Gastroesophageal sphincter (tissue), 4 donors: ENCODE data around the gene PYGO1. TPM values are rescaled to one million over a fixed set of nuclear protein-coding genes. Genes with fewer than 3 reads are reported as not detected.
"Not testable (repeated sequence)": the region's sequence is repeated elsewhere in the genome, so short reads cannot be mapped to it uniquely, and the experiment has no call there.

Experiments used
- ATAC-seq: fragments of 150-250 bp; one replicate; pipeline ENCODE4 v1.9.1; 2016; ENCODE audit warnings: mild to moderate bottlenecking, moderate library complexity
- H3K27ac ChIP-seq, 4 donors: fragments of 200-600 bp; sonication (generic) in 3 of 4; 1 replicate in 3 of 4; 2 replicates in 1 of 4; pipeline ENCODE4 v1.5.1; 2016 to 2019
- H3K27me3 ChIP-seq: fragments of 200-600 bp; sonication (generic); one replicate; pipeline ENCODE4 v1.5.1; 2019
- H3K36me3 ChIP-seq, 2 donors: fragments of 200-600 bp; sonication (generic); one replicate each; pipeline ENCODE4 v1.5.1; 2019; ENCODE audit warnings: control low read depth in 1 of 2
- H3K4me1 ChIP-seq, 3 donors: fragments of 200-600 bp; sonication (generic); 1 replicate in 2 of 3; 2 replicates in 1 of 3; pipeline ENCODE4 v1.5.1; 2016 to 2019; ENCODE audit warnings: control low read depth in 2 of 3
- H3K4me3 ChIP-seq, 2 donors: fragments of 200-600 bp; sonication (generic); one replicate each; pipeline ENCODE4 v1.5.1; 2019; ENCODE audit warnings: mild to moderate bottlenecking in 1 of 2, moderate library complexity in 1 of 2
- H3K9me3 ChIP-seq, 3 donors: fragments of 200-600 bp; sonication (generic); one replicate each; pipeline ENCODE4 v1.5.1; 2017 to 2019; ENCODE audit warnings: control low read depth in 2 of 3
- CTCF ChIP-seq, 4 experiments: fragments of 200-600 bp in 2 of 4; fragments of 450-650 bp in 2 of 4; sonication (generic) in 1 of 4; IDR thresholded peaks; one replicate each; pipeline ENCODE4 v1.5.1; 2017 to 2019; ENCODE audit warnings: antibody characterized with exemption in 4 of 4, mild to moderate bottlenecking in 2 of 4, moderate library complexity in 2 of 4
- EP300 ChIP-seq: sonication (generic); formaldehyde crosslinking; IDR thresholded peaks from one replicate; pipeline ENCODE4 v1.6.1; 2017; ENCODE audit warnings: antibody characterized with exemption, mild to moderate bottlenecking
- POLR2A ChIP-seq, 2 donors: fragments of 450-650 bp; IDR thresholded peaks; one replicate each; pipeline ENCODE4 v1.6.1; 2017; ENCODE audit warnings: antibody characterized with exemption in 2 of 2, mild to moderate bottlenecking in 2 of 2, moderate library complexity in 1 of 2
- POLR2AphosphoS5 ChIP-seq: sonication (generic); formaldehyde crosslinking; IDR thresholded peaks from one replicate; pipeline ENCODE4 v1.6.1; 2017; ENCODE audit warnings: antibody characterized with exemption
- WGBS, 2 donors: methylation state at CpG; one replicate each; pipeline ENCODE4 v1.1.5; 2018; ENCODE audit warnings: low coverage in 1 of 2; 5-methylcytosine and 5-hydroxymethylcytosine counted together
- total RNA-seq, 4 donors: library from RNA; depleted of rRNA; stranded (reverse); fragments of >200 nt; gene quantifications; one replicate each; pipeline ENCODE4 v1.1.0, GENCODE V29; 2016

Gene PYGO1
- total RNA-seq, 4 donors from 2014 or later = 17.3 to 22.2 (median 20.9) TPM

DNA sequence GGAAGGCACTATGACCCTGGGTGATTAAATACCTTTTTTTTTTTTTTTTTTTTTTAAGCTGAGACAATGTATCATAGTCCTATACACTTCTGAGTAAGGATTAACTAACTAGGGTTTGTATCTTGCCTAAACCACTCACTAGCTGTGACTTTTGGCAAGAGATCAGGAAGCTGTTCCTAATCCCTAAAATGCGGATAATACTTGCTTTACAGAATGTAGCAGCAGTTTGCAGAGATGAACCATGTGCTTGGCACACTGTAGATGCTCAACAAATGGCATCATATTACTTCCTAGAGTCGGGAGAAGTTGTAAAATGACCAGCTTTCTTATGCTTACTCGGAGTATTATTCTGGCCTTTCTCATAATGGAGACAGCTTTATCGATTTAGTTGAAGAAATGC, 25.6 kb upstream of the PYGO1 start:
- Histone ChIP-seq H3K9me3 (no peaks in the 10 kb centered on the region), H3K4me1 (no peaks in the 10 kb centered on the region), H3K27ac (no peak overlapping the region), H3K36me3 (no peaks in the 10 kb centered on the region), H3K4me3 (no peak overlapping the region), H3K27me3 (no peaks in the 10 kb centered on the region)
- 77 to 80% methylated on average over 3 to 4 of the region's 4 CpGs for WGBS, 2 donors
- no peak for ATAC-seq
- TF ChIP-seq CTCF (IDR thresholded peaks at IDR 0.05) = no peak
- TF ChIP-seq POLR2AphosphoS5 = no peak
- no peak for TF ChIP-seq EP300

GRCh38 chr15:55606214-55606613, 18.1 kb upstream of the PYGO1 start:
- H3K27ac ChIP-seq = no peak overlapping the region
- peaks cover 0 to 4% (median 0%) of the 10 kb centered on the region in 3 donors for H3K9me3 ChIP-seq
- no peaks in the 10 kb centered on the region for H3K36me3 ChIP-seq
- no peak for ATAC-seq
- H3K4me1 ChIP-seq = no peaks in the 10 kb centered on the region
- no peak for TF ChIP-seq EP300
- TF ChIP-seq POLR2A (IDR thresholded peaks at IDR 0.05) = no peak
- TF ChIP-seq POLR2AphosphoS5 = no peak
- TF ChIP-seq CTCF (IDR thresholded peaks at IDR 0.05) = no peak
- H3K27me3 ChIP-seq = no peaks in the 10 kb centered on the region
- WGBS, 2 donors = 100% methylated on average over 5 of the region's 5 CpGs
- H3K4me3 ChIP-seq = no peak overlapping the region

DNA sequence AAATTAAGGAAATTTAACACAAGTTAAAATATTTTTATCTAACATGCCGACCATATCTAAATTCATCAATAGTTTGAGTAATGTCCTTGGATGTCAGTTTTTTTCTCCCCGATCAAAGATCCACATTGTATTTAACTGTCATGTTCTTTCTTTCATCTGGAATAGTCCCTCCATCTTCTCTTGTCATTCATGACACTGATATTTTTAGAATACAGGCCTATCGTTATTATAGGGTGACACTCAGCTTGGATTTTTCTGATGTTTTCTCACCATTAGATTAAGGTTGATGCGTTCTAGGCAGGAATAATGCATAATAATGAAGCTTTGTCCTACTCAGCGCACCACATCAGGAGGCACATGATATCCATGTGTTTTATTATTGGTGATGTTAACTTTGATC, 13.2 kb upstream of the PYGO1 start:
- Histone ChIP-seq H3K27me3 (no peaks in the 10 kb centered on the region), H3K4me1 (no peaks in the 10 kb centered on the region), H3K4me3 (no peak overlapping the region), H3K27ac (no peak overlapping the region), H3K9me3 (peaks cover 0 to 4% (median 0%) of the 10 kb centered on the region in 3 donors), H3K36me3 (no peaks in the 10 kb centered on the region)
- TF ChIP-seq POLR2A (IDR thresholded peaks at IDR 0.05) = no peak
- no peak for TF ChIP-seq EP300
- TF ChIP-seq POLR2AphosphoS5 = no peak
- TF ChIP-seq CTCF (IDR thresholded peaks at IDR 0.05) = no peak
- 79 to 86% methylated on average over 5 of the region's 5 CpGs for WGBS, 2 donors
- no peak for ATAC-seq

DNA sequence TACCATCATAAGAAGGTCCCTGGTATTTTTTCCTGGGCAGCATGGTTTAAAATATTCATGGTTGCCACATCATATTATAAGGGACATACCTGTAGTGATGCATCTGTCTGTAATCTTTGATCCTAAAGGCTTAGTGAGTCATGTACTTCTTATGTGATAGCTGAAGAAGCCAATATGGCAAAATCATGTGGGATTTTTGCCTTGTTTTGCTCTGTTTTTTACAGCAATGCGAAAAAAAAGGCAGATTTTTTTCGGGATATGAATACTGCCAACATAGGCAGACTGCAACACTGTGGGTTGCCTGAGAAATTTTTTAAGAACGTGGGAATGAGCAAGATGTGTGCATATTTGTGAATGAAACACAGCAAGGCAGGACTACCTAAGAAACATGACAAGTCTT, 11.3 kb upstream of the PYGO1 start:
- Histone ChIP-seq H3K27me3 (no peaks in the 10 kb centered on the region), H3K4me3 (no peak overlapping the region)

GRCh38 chr15:55593019-55593418, 4.9 kb upstream of the PYGO1 start:
- H3K27ac ChIP-seq, ATAC-seq, H3K36me3 ChIP-seq, H3K4me3 ChIP-seq, H3K4me1 ChIP-seq, H3K27me3 ChIP-seq, H3K9me3 ChIP-seq: not testable (repeated sequence)
- WGBS, 2 donors = 86 to 100% methylated on average over 1 of the region's 1 CpG

More for the DNA sequence above, 11.3 kb upstream of the PYGO1 start:
- TF ChIP-seq EP300 (no peak), CTCF (IDR thresholded peaks at IDR 0.05) (no peak), POLR2AphosphoS5 (no peak), POLR2A (IDR thresholded peaks at IDR 0.05) (no peak)
- H3K9me3 ChIP-seq = no peaks in the 10 kb centered on the region
- ATAC-seq = no peak
- H3K27ac ChIP-seq = no peak overlapping the region
- no peaks in the 10 kb centered on the region for H3K36me3 ChIP-seq
- 79 to 92% methylated on average over 3 of the region's 3 CpGs for WGBS, 2 donors
- H3K4me1 ChIP-seq = no peaks in the 10 kb centered on the region

DNA sequence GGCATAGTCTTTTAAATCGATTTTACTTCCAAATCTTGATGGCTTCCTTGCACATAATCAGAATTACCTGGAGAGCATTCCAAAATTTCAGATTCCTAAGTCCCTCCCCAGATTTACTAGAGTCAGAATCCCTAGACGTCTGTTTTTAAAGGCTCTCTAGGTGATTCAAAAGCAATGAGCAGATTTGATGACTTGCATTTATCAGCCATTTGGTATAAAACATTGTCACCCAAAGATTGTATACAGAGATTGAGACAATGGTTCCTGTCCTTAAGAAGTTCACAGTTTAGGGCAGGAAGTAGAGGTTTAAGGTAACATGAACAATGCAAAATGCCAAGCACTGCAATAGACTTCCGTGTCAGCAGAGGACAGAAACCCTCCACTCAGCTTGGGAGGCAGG, 2.6 kb upstream of the PYGO1 start:
- Histone ChIP-seq H3K27ac (no peak overlapping the region), H3K4me3 (no peak overlapping the region), H3K36me3 (no peaks in the 10 kb centered on the region), H3K9me3 (no peaks in the 10 kb centered on the region), H3K27me3 (no peaks in the 10 kb centered on the region), H3K4me1 (peaks cover 0 to 28% (median 3%) of the 10 kb centered on the region in 3 donors)
- ATAC-seq = no peak
- TF ChIP-seq POLR2A (IDR thresholded peaks at IDR 0.05) (no peak), POLR2AphosphoS5 (no peak), CTCF (IDR thresholded peaks at IDR 0.05) (no peak), EP300 (no peak)
- WGBS, 2 donors = 69 to 91% methylated on average over 2 to 3 of the region's 3 CpGs
